ENCODE measurements around the gene GALNT17.

GALNT17 gene

DNA sequence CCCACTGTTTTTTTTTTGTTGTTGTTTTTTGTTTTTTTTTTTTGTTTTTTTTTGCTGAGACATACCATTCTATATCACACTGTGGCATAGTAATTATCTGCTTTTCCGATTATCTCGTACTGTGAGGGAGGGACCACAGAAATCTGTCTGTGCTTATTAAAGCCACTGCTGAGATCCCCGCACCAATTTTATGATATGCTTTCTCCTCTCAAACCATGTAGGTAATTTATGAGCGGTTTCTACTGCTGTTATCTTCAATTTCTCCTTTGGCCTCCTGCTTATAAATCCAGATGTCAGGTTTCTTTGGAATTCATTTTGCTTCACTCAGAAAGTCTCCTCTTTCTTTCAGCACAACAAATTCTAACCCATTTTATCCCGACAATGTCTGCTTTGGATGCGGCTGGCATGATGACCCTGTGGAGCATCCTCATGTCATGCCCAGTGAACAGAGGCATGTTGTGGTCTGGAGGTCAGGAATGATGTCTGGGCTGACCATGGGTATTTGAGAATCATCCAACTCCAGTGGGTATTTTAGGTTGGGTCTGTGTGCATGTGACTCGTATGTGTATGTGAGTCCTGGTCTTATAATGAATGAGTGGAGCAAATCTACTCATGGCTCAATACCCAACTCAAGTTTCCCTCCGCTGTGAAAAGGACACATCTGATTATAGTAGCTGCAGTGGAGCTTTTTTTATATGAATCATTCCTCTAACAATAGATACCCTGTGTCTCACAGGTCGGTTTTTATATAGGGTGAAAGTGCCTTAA lies 213.4 kb downstream of the GALNT17 start:
- no peak for DNase-seq

DNA sequence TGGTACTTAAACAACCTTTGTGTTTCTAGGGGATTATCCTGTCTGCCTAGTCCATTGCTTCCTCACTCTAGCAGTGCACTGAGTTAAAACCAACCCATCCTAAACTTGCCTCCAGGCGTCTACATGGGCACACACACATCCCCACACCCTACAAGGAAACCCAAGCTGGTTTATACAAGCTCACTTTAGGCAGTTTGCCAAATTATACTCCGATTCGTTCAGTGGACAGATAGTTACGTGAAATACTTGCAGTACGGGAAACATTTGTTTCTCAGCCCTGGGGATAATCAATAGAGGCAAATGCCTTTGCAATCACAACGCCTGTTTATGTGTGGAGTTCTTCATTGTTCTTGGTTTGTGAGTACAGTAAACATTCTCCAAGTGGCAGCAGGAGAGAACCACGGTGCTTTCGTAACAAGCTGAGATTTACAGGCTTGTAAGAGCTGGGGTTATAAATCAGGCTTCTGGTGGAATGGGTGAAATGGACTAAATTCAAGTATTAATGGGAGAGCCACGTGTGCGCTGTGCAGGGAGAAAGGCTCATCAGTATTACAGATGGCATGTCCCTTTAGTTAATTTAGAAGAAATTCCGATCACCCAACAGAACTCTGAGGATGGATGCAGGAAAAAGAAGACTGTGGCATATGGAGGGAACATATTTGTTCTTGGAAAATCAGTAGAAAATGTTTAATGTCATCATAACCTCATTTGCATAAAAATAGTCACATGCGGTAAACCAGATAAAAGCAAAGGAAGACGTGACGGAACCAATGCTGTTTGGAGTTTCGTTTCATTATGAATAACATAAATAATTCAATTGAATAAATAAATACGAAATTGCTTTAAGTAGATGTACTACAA lies 217.1 kb downstream of the GALNT17 start:
- DNase-seq: no peak

DNA sequence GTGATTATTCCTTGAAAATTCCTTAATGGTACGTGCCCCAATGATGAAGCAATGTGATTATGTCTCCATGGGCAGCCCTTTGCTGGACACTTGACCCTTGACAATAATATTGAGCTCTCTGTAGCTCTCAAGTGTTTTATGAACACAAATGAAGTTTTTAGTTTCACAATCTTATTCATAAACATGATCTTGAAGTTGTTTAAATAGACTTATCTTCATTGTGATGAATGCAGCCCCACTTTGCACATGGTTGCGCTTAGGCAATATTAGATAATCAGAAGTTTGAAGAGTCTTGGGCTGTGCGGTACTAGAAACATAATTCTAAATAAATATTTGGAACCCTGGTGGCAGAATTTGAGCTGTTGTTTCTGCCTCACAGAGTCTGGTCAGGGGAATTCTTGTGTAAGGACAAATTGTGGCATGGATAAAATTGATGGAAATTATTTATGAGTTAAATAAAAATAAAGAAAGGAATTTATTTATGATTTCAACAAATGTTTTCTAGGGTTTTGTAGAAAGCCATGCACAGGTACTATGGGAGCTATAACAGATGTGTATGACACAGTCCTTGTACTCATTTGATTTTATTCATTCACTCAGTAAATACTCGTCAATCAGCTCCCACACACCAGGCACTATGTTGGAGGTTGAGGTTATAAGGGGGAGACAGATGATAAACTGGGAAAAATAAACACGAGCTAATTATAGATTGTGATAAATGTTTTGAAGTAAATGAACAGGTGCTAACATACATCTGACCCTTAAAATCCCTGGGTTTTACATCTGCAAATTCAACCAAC lies 217.9 kb downstream of the GALNT17 start:
- peak in 1 of 3 experiments; percentile 6 for DNase-seq

- no peak for DNase-seq
These were observed 218.7 kb downstream of the GALNT17 start for GRCh38 chr7:71350680-71351079.

DNA sequence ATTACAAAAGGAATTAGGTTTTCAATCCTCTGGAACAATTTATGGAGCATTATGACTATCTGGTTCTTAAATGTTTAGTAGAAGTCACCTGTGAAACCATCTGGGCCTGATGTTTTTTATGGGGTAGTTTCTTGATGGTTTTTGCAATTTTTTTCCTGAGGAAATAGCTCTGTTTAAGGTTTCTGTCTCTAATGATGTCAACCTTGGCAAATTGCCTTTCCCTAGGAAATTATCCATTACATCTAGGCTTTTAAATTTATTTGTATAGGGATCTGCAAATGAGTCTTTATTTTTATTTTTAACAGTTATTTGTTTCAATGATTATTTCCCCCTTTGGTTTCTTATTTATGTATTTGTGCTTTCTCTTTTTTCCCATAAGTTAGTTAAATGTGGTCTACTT lies 222.8 kb downstream of the GALNT17 start:
- no peak for DNase-seq

GRCh38 chr7:71361451-71362032 lies 229.6 kb downstream of the GALNT17 start:
- no peak for DNase-seq

DNA sequence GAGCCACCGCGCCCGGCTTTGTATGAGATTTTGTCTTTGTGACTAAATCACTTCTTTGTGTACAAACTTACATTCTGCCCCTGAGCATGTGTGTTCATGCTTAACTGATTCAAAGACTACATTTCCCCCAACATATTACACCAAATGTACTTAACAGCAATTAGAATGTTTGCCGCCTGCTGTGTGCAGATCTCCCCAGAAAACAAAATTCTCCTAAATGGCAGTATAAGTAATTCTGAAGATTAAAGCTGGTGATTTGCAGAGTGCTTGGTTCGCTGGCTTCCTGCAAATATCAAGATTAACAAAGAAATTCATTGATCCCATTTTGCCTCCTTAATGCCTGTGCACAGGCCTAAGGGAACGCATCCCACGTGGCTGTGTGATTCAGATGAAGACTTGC lies 230.3 kb downstream of the GALNT17 start:
- no peak for DNase-seq

DNA sequence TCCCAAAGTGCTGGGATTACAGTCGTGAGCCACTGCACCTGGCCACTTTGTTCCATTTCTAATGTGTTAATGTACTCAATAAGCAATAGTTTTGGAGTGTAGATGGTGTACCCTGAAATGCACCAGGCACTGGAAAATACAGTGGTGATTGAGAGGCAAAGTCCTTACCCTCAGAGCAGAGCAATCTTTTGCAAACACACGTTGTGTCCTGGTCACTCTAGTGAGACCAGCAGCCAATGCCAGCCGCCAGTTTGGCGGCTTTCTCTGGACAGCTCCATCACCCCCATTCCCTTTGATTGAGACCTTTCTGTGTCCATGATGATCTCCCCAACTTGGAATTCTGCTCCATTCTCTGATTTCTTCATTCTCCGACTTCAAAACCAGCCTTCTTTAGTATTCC lies 231.3 kb downstream of the GALNT17 start:
- no peak for DNase-seq

DNA sequence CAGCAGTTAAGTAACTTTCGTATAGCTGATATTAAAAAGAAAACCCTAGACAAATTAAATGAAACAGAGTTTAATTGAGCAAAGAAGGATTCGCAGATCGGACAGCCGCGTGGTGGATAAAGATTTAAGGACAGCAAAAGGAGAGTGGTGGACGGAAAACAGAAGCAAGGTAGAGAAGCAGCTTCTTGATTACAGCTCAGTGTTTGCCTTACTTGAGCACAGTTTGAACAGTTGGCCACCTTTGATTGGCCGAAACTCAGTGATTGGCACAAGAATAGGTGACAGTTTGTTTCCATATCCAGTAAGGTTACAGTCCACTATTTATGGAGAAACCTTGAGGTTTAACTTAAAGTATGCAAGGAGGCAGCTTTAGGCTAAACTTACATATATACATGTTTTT lies 231.7 kb downstream of the GALNT17 start:
- DNase-seq: no peak

DNA sequence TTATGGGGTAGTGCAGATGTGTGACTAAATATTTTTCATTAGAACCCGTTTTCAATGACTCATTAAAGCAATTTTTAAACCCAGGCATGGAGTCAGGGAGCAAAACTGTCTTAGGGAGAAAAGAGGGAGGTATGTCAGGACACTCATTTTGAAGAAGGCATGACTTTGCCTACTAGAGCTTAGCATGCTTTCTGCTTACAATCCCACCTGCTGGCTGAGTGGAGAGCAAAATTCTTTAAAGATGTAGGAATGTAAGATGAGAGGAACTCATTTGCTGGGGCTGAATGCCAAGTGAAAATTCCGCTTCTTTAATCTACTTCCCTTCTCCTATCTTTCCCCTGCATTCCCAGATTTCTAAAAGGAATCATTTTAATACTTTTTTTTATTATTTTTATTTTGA lies 232.6 kb downstream of the GALNT17 start:
- no peak for DNase-seq

GRCh38 chr7:71372991-71373390 lies 241.0 kb downstream of the GALNT17 start:
- DNase-seq: no peak

GRCh38 chr7:71377062-71377461 lies 245.1 kb downstream of the GALNT17 start:
- no peak for DNase-seq

DNA sequence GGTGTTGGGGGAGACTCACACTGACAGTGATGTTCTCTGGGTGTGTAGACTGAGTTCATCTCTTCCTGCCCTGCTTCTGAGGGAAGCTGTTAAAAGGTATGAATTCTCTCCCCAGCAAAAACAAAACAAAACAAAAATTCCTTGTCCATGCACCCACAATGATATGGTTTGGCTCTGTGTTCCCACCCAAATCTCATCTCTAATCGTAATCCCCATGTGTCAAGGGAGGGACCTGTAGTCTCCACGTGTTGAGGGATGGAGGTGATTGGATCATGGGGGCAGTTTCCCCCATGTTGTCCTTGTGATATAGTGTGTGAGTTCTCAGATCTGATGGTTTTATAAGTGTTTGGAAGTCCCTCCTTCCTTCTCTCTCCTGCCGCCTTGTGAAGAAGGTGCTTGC lies 245.5 kb downstream of the GALNT17 start:
- no peak for DNase-seq

- no peak for DNase-seq
These were observed 252.2 kb downstream of the GALNT17 start for GRCh38 chr7:71384094-71384493.

DNA sequence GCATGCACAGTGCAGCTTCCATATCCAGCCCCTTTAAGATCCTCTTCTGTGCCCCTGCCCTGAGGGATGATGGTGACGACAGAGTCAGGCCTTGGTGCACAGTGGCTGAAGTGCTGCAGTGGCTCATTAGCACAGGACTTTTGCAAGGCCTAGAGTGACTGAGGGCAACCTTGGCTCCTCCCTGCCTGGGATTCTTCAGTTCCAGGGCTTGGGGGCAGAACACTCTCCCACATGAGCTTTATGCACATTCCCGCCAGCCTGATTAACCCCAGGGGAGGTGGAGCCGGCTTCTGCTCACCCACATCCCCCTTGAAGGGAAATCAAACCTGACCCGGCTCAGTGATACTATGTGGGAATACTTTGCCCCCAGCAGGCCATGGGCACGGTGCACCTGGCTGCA lies 253.4 kb downstream of the GALNT17 start:
- DNase-seq: no peak

- DNase-seq: no peak
These were observed 254.3 kb downstream of the GALNT17 start for GRCh38 chr7:71386152-71386785.

- DNase-seq: no peak
These were observed 256.2 kb downstream of the GALNT17 start for GRCh38 chr7:71388181-71388580.

DNA sequence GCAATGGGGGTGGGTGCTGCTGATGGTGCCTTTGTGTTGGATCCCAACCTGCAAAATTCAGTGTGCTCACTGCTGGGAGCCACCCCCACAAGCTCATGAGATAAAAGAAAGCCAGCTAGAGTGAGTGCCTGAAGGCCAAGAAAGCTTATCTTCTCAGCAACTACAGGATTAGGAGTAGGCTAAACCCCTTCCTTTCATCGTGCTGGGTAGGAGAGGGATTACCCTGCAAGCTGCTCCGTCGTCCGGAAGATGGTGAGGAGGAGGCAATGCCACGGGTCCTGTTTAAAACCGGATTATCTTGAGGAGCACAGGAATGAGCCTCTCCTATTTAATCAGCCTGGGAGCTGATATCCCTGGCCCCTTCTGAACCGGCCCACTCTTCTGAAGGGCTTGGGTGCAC lies 258.0 kb downstream of the GALNT17 start:
- DNase-seq: no peak

DNA sequence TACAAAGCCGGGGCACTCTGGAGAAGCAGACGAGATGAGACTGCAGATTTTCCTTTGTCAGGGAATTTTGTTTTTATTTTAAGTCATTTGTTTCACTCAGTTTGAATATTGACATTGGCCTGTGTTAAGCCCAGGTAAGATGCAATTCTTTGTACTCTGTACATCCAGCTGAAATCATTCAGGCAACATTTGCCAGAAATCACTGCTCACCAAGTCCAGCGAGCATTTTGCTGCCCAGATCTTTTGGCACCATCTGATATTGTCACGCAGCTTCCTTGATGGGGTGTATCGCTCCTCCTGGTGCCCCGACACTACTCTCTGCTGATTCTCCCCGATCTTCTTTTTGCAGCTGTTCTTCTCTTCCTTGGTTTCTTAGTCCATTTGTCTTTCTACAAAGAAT lies 261.7 kb downstream of the GALNT17 start:
- no peak for DNase-seq

DNA sequence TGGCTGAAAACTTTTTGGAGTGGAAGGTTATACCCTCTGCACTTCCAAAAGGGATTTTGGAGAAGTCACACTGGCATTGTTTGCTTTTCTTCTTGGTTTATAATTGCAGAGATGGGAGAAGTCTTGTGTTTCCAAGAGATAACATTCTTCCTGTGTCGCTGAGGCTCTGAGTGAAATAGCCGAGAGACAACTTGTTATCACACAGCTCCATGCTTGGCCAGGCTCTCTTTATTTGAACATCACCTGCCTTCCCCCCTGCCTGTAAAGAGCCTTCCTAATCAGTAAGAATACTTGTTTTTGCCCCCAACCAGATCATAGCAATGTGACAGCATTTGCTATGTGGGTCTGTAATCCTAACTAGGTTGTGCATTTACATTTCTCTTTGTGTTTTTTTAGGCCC lies 270.7 kb downstream of the GALNT17 start:
- DNase-seq: no peak

GRCh38 chr7:71403202-71403946 lies 271.4 kb downstream of the GALNT17 start:
- DNase-seq: no peak

All from NCI-H1417 (cell line).